ENCODE measurements around the gene TXNRD2. TPM values are rescaled to one million over a fixed set of nuclear protein-coding genes. Genes with fewer than 3 reads are reported as not detected.

TXNRD2 gene
- total and polyA plus RNA-seq, 2 donors (not counting 1 experiment from before 2014, with no cell fraction given), result 24.8 to 36.2 TPM

DNA sequence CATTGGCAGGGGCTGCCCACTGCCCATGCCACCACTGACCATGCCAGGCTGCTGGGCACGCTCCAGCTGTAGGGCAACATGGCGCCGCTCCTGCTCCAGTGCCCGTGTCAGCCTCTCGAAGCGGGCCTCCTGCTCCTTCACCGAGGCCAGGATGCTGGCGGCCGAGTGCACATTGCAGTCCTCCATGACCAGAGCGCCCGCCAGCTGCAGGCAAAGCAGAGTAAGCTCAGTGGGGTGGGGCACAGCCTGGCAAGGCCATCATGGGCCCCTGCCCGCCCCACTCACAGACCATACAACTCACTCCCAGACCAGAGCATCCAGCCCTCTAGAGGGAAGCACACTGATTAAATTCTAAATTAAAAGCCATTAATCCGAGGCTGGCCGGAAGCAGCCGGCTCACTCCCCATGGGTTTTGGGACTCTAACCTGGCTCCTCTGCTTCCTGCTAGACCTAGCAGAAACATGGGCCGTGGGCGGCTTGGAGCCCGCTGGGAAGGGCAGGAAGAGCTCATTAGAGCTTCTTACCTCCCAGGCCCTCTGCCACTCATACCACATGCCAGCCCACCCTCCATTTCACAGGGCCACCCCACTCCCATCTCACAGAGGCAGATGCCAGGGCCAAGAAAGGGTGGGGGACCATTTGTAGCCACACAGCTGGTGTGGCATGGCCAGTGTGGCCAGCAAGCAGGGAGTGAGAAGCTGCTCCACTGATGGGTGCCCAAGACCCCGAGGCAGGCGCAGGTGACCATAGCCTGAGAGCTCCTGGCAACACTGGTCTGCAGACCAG, 49.2 kb upstream of the TXNRD2 start:
- Mint-ChIP-seq H3K9me3 (ENCODE audit: insufficient read depth) (no peaks in the 10 kb centered on the region), H3K4me3 (no peak overlapping the region), H3K27me3 (no peaks in the 10 kb centered on the region), H3K27ac (no peak overlapping the region), H3K4me1 (peaks cover 4% of the 10 kb centered on the region)
- H3K79me2 ChIP-seq (ENCODE audit: control insufficient read depth, insufficient read depth, low read length), result no peaks in the 10 kb centered on the region
- DNase-seq (no peak), ATAC-seq (ENCODE audit: low read depth) (no peak)
- no peak overlapping the region for H3K4me3 ChIP-seq (ENCODE audit: control extremely low read depth in 1 of 5, extremely low read depth in 1 of 5, insufficient read depth in 1 of 5, low read depth in 2 of 5, low read length in 4 of 5)
- H3K36me3 ChIP-seq (replicated peaks in 1 of 2; ENCODE audit: control extremely low read depth in 1 of 2, control insufficient read depth in 1 of 2, extremely low read depth in 1 of 2, insufficient read depth in 2 of 2, low read length in 1 of 2), result no peaks in the 10 kb centered on the region
- H3K9ac ChIP-seq (ENCODE audit: low read length), result no peak overlapping the region
- TF ChIP-seq EZH2 (IDR thresholded peaks at IDR 0.05; ENCODE audit: borderline replicate concordance, insufficient read depth, low read depth, low read length, poor library complexity, severe bottlenecking), result no peak
- TF ChIP-seq, protein P1, sequence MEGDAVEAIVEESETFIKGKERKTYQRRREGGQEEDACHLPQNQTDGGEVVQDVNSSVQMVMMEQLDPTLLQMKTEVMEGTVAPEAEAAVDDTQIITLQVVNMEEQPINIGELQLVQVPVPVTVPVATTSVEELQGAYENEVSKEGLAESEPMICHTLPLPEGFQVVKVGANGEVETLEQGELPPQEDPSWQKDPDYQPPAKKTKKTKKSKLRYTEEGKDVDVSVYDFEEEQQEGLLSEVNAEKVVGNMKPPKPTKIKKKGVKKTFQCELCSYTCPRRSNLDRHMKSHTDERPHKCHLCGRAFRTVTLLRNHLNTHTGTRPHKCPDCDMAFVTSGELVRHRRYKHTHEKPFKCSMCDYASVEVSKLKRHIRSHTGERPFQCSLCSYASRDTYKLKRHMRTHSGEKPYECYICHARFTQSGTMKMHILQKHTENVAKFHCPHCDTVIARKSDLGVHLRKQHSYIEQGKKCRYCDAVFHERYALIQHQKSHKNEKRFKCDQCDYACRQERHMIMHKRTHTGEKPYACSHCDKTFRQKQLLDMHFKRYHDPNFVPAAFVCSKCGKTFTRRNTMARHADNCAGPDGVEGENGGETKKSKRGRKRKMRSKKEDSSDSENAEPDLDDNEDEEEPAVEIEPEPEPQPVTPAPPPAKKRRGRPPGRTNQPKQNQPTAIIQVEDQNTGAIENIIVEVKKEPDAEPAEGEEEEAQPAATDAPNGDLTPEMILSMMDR (IDR thresholded peaks at IDR 0.05), result no peak
- intact Hi-C loops (cut with micrococcal nuclease), result no loop called here
- peaks cover 0 to 4% (median 0%) of the 10 kb centered on the region in 3 donors for H3K9me3 ChIP-seq (ENCODE audit: control extremely low read depth in 1 of 3, control insufficient read depth in 2 of 3, insufficient read depth in 1 of 3, low read length in 2 of 3)
- CTCF ChIA-PET, result interaction anchor here (2.1 kb wide), 1 partner anchor 22 kb away, joined by 7 read pairs; no protein-coding TSS in a partner anchor
- H3K27ac ChIP-seq (ENCODE audit: low read length in 2 of 2), result no peak overlapping the region
- peaks cover 9 to 12% of the 10 kb centered on the region in 2 donors for H3K4me1 ChIP-seq (ENCODE audit: control insufficient read depth in 2 of 2, insufficient read depth in 2 of 2, low read length in 2 of 2)
- H2AFZ ChIP-seq (ENCODE audit: insufficient read depth, low read depth, low read length, poor library complexity, severe bottlenecking), result no peak overlapping the region
- H3K4me2 ChIP-seq (replicated peaks; ENCODE audit: low read depth, low read length, poor library complexity, severe bottlenecking), result no peak overlapping the region
- 96% methylated on average over 19 of the region's 20 CpGs for WGBS (ENCODE audit: insufficient coverage)
- peaks cover 0 to 6% (median 0%) of the 10 kb centered on the region in 4 experiments for H3K27me3 ChIP-seq (replicated peaks in 1 of 4; ENCODE audit: control extremely low read depth in 1 of 4, control insufficient read depth in 3 of 4, insufficient read depth in 4 of 4, low read length in 3 of 4)
- H4K20me1 ChIP-seq (ENCODE audit: control insufficient read depth, insufficient read depth, low read length, poor library complexity, severe bottlenecking), result no peaks in the 10 kb centered on the region
- POLR2A ChIA-PET, result no interaction called here

DNA sequence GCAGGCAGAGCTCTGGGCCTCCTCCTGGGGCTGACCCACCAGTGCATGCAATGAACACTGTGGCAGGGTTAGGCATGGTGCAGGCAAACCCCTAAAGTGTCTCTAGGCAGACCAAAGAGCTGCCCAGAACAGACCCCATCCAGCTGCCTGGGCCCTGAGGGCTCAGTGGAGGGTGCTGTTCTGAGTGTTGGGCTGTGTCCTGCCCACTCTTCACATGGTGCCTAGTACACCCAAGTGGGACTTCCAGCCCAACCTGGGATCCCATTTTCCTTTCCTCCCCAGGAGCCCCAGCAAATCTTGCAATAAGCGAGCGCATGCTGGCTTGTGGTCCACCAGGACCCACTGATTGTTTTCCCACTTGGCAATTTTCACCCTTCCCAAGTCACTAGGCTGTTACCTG, 48.6 kb upstream of the TXNRD2 start:
- intact Hi-C loops (cut with micrococcal nuclease), result no loop called here
- no peak for DNase-seq
- POLR2A ChIA-PET, result no interaction called here
- Histone ChIP-seq H3K4me1 (ENCODE audit: control insufficient read depth in 2 of 2, insufficient read depth in 2 of 2, low read length in 2 of 2) (peaks cover 10 to 13% of the 10 kb centered on the region in 2 donors), H3K27ac (ENCODE audit: low read length in 2 of 2) (no peak overlapping the region), H3K4me2 (replicated peaks; ENCODE audit: low read depth, low read length, poor library complexity, severe bottlenecking) (no peak overlapping the region), H2AFZ (ENCODE audit: insufficient read depth, low read depth, low read length, poor library complexity, severe bottlenecking) (no peak overlapping the region), H3K36me3 (replicated peaks in 1 of 2; ENCODE audit: control extremely low read depth in 1 of 2, control insufficient read depth in 1 of 2, extremely low read depth in 1 of 2, insufficient read depth in 2 of 2, low read length in 1 of 2) (no peaks in the 10 kb centered on the region), H4K20me1 (ENCODE audit: control insufficient read depth, insufficient read depth, low read length, poor library complexity, severe bottlenecking) (no peaks in the 10 kb centered on the region), H3K27me3 (replicated peaks in 1 of 4; ENCODE audit: control extremely low read depth in 1 of 4, control insufficient read depth in 3 of 4, insufficient read depth in 4 of 4, low read length in 3 of 4) (peaks cover 0 to 11% (median 0%) of the 10 kb centered on the region in 4 experiments), H3K9ac (ENCODE audit: low read length) (no peak overlapping the region), H3K4me3 (ENCODE audit: control extremely low read depth in 1 of 5, extremely low read depth in 1 of 5, insufficient read depth in 1 of 5, low read depth in 2 of 5, low read length in 4 of 5) (no peak overlapping the region), H3K9me3 (ENCODE audit: control extremely low read depth in 1 of 3, control insufficient read depth in 2 of 3, insufficient read depth in 1 of 3, low read length in 2 of 3) (peaks cover 0 to 4% (median 0%) of the 10 kb centered on the region in 3 donors), H3K79me2 (ENCODE audit: control insufficient read depth, insufficient read depth, low read length) (no peaks in the 10 kb centered on the region)
- CTCF ChIA-PET, result interaction anchor here (2.1 kb wide), 1 partner anchor 23 kb away, joined by 7 read pairs; no protein-coding TSS in a partner anchor
- WGBS (ENCODE audit: insufficient coverage), result 70% methylated on average over 2 of the region's 2 CpGs
- Mint-ChIP-seq H3K27ac (no peak overlapping the region), H3K9me3 (ENCODE audit: insufficient read depth) (no peaks in the 10 kb centered on the region), H3K4me1 (peaks cover 6% of the 10 kb centered on the region), H3K27me3 (no peaks in the 10 kb centered on the region), H3K4me3 (no peak overlapping the region)
- no peak for TF ChIP-seq EZH2 (IDR thresholded peaks at IDR 0.05; ENCODE audit: borderline replicate concordance, insufficient read depth, low read depth, low read length, poor library complexity, severe bottlenecking)
- TF ChIP-seq, protein P1 (IDR thresholded peaks at IDR 0.05), result no peak
- ATAC-seq (ENCODE audit: low read depth), result no peak
